Stimulated activated naive CD8-positive, alpha-beta T cell treated with anti-CD3 and anti-CD28 coated beads, Interleukin-15, Interleukin-2, amounts not matched to agents 100 ng/mL and 50 ng/mL, for 24 hours (primary cell): ENCODE measurements around the gene ST3GAL2.
"Not testable (repeated sequence)": the region's sequence is repeated elsewhere in the genome, so short reads cannot be mapped to it uniquely, and the experiment has no call there.

ENCODE experiments used
- H3K27ac Mint-ChIP-seq: one replicate; pipeline ENCODE4 v1.8.0; 2021; ENCODE audit warnings: mild to moderate bottlenecking, mixed read lengths
- H3K27me3 Mint-ChIP-seq: one replicate; pipeline ENCODE4 v1.8.0; 2021; ENCODE audit warnings: mixed read lengths
- H3K36me3 Mint-ChIP-seq: one replicate; pipeline ENCODE4 v1.8.0; 2021; ENCODE audit warnings: low read depth, mixed read lengths
- H3K4me1 Mint-ChIP-seq: one replicate; pipeline ENCODE4 v1.8.0; 2021; ENCODE audit warnings: low read depth, mixed read lengths
- H3K4me3 Mint-ChIP-seq: one replicate; pipeline ENCODE4 v1.8.0; 2021; ENCODE audit warnings: mild to moderate bottlenecking, mixed read lengths
- H3K9me3 Mint-ChIP-seq: one replicate; pipeline ENCODE4 v1.8.0; 2021; ENCODE audit warnings: mixed read lengths

The ST3GAL2 gene

GRCh38 chr16:70378869-70379493 lies 59.9 kb downstream of the ST3GAL2 start:
- Mint-ChIP-seq H3K36me3 (peaks cover 30% of the 10 kb centered on the region), H3K27ac (peak overlapping the region; percentile 81), H3K9me3 (no peaks in the 10 kb centered on the region), H3K4me3 (peak overlapping the region; percentile 91), H3K4me1 (peaks cover 21% of the 10 kb centered on the region), H3K27me3 (no peaks in the 10 kb centered on the region)

DNA sequence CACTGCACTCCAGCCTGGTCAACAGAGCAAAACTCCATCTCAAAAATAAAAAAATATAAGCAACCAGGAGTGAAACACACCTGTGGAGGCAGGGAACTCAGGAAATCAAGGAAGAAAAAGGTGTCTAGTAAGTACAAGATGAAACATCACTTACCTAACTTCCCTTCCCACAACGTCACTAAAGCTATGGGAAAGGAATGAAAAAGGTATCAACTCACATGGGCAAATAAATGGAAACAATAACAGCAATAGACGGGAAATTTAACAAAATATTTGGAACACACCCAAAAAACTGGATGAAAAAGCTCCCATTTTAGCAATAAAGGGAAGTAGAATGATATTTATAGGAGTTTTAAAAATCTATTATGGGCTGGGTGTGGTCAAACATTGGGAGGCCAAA lies 61.1 kb downstream of the ST3GAL2 start:
- Mint-ChIP-seq H3K27me3 (no peaks in the 10 kb centered on the region), H3K9me3 (no peaks in the 10 kb centered on the region), H3K27ac (no peak overlapping the region), H3K4me1 (peaks cover 21% of the 10 kb centered on the region), H3K36me3 (peaks cover 34% of the 10 kb centered on the region), H3K4me3 (no peak overlapping the region)

DNA sequence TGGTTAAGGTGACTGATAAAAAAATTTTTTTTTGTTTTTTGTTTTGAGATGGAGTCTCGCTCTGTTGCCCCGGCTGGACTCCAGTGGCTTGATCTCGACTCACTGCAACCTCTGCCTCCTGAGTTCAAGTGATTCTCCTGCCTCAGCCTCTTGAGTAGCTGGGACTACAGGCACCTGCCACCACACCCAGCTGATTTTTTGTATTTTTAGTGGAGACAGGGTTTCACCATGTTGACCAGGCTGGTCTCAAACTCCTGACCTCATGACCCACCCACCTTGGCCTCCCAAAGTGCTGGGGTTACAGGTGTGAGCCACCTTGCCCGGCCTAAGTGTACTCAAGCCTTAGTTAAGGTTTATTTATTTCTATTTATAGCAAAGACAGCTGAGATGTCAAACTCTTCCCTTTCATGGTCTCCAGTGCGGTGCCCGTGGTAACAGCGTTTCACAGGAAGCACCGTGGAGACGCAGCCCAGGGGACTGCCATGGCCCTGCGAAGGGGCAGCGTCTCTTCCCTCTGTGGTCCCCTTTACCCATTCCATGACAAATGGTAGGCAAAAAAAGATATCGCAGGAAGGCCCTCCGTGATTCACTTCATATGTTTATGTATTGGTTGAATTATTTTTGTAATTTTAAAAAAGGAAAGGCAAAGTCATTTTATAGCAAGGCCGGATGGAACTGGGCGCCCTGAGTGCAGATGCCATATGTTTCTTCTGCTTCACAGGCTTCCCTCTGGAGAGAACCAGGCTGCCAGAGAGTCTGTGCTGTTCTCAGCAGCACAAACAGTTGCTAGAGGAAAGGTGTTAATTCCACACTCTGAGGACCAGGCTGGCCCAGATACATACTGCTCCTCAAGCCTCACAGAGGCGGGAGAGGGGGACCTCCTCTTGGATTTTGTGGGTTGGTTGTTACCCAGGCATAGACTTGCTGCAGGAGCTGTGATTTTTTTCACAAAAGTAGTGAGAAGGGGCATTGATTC lies 63.0 kb downstream of the ST3GAL2 start:
- Mint-ChIP-seq H3K27me3 (no peaks in the 10 kb centered on the region), H3K9me3 (no peaks in the 10 kb centered on the region), H3K4me1 (peaks cover 17% of the 10 kb centered on the region), H3K27ac (peak overlapping the region; percentile 47), H3K36me3 (peaks cover 48% of the 10 kb centered on the region), H3K4me3 (no peak overlapping the region)

DNA sequence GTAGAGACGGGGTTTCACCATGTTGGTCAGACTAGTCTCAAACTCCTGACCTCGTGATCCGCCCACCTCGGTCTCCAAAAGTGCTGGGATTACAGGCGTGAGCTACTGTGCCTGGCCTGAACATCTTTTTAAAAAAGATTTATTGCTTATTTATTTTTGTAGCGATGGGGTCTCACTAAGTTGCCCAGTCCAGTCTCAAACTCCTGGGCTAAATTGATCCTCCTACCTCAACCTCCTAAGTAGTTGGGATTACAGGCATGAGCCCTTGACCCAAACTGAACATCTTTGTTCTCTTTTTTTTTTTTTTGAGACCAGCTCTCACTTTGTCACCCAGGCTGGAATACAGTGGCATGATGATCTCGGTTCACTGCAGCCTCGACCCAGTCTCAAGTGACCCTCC lies 64.7 kb downstream of the ST3GAL2 start:
- H3K36me3 Mint-ChIP-seq, result peaks cover 60% of the 10 kb centered on the region
- no peaks in the 10 kb centered on the region for H3K9me3 Mint-ChIP-seq
- no peak overlapping the region for H3K27ac Mint-ChIP-seq
- H3K4me3 Mint-ChIP-seq, result no peak overlapping the region
- H3K4me1 Mint-ChIP-seq, result peaks cover 8% of the 10 kb centered on the region
- no peaks in the 10 kb centered on the region for H3K27me3 Mint-ChIP-seq

- peaks cover 67% of the 10 kb centered on the region for H3K36me3 Mint-ChIP-seq
- no peak overlapping the region for H3K4me3 Mint-ChIP-seq
- no peaks in the 10 kb centered on the region for H3K9me3 Mint-ChIP-seq
- no peak overlapping the region for H3K27ac Mint-ChIP-seq
- H3K4me1 Mint-ChIP-seq, result peaks cover 5% of the 10 kb centered on the region
- H3K27me3 Mint-ChIP-seq, result no peaks in the 10 kb centered on the region
These were observed 65.8 kb downstream of the ST3GAL2 start for GRCh38 chr16:70372921-70373728.

DNA sequence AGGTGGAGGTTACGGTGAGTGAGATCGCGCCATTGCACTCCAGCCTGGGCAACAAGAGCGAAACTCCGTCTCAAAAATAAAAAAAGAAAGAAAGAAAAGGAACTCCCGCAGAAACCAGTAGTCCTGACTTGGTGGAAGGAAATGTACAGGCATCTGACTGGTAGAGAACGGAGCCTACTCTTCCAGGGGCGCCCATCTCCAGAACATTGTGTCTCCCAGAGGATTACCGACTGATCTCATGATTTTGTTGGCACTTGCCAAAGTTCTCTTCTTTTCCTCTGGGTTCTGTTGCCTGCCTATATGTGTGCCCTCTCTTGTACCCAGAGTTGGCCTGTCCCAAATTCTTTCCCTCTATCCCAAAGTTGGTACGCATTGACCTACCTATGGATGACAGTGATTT lies 68.0 kb downstream of the ST3GAL2 start:
- Mint-ChIP-seq H3K36me3 (peaks cover 73% of the 10 kb centered on the region), H3K27ac (no peak overlapping the region), H3K27me3 (no peaks in the 10 kb centered on the region), H3K9me3 (no peaks in the 10 kb centered on the region), H3K4me3 (no peak overlapping the region), H3K4me1 (no peaks in the 10 kb centered on the region)

GRCh38 chr16:70370145-70370544 lies 68.8 kb downstream of the ST3GAL2 start:
- not testable (repeated sequence) for H3K27ac Mint-ChIP-seq, H3K4me3 Mint-ChIP-seq, H3K27me3 Mint-ChIP-seq, H3K4me1 Mint-ChIP-seq, H3K9me3 Mint-ChIP-seq
- peaks cover 69% of the 10 kb centered on the region for H3K36me3 Mint-ChIP-seq

- H3K27ac Mint-ChIP-seq, result no peak overlapping the region
- H3K9me3 Mint-ChIP-seq, result no peaks in the 10 kb centered on the region
- H3K4me3 Mint-ChIP-seq, result no peak overlapping the region
- peaks cover 56% of the 10 kb centered on the region for H3K36me3 Mint-ChIP-seq
- H3K4me1 Mint-ChIP-seq, result no peaks in the 10 kb centered on the region
- H3K27me3 Mint-ChIP-seq, result no peaks in the 10 kb centered on the region
These were observed 74.5 kb downstream of the ST3GAL2 start for GRCh38 chr16:70364399-70364798.

- Mint-ChIP-seq H3K9me3 (no peaks in the 10 kb centered on the region), H3K27me3 (no peaks in the 10 kb centered on the region), H3K27ac (no peak overlapping the region), H3K36me3 (peaks cover 58% of the 10 kb centered on the region), H3K4me1 (no peaks in the 10 kb centered on the region), H3K4me3 (no peak overlapping the region)
These were observed 79.3 kb downstream of the ST3GAL2 start for GRCh38 chr16:70359552-70359951.

DNA sequence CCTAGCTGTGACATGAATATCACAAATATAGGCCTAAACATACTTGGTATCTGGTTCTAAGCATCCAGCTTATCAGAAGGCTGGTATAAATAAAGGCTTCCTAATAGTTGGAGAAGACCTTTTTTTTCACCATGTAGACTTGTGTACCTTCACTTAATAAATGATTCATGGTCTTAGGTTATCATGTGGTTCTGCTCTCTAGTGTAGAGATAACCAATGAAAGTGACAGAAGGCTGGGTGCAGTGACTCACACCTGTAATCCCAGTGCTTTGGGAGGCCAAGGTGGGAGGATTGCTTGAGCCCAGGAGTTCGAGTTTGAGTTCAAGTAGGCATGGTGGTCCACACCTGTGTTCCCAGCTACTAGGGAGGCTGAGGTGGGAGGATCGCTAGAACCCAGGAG lies 89.1 kb downstream of the ST3GAL2 start:
- H3K36me3 Mint-ChIP-seq, result peaks cover 34% of the 10 kb centered on the region
- H3K4me3 Mint-ChIP-seq, result no peak overlapping the region
- H3K4me1 Mint-ChIP-seq, result peaks cover 46% of the 10 kb centered on the region
- H3K27me3 Mint-ChIP-seq, result no peaks in the 10 kb centered on the region
- no peaks in the 10 kb centered on the region for H3K9me3 Mint-ChIP-seq
- peak overlapping the region; percentile 22 for H3K27ac Mint-ChIP-seq

GRCh38 chr16:70348991-70349390 lies 89.9 kb downstream of the ST3GAL2 start:
- H3K4me3 Mint-ChIP-seq, result no peak overlapping the region
- H3K27me3 Mint-ChIP-seq, result no peaks in the 10 kb centered on the region
- H3K9me3 Mint-ChIP-seq, result no peaks in the 10 kb centered on the region
- peaks cover 46% of the 10 kb centered on the region for H3K4me1 Mint-ChIP-seq
- H3K27ac Mint-ChIP-seq, result no peak overlapping the region
- H3K36me3 Mint-ChIP-seq, result peaks cover 30% of the 10 kb centered on the region

GRCh38 chr16:70345840-70346239 lies 93.1 kb downstream of the ST3GAL2 start:
- no peaks in the 10 kb centered on the region for H3K9me3 Mint-ChIP-seq
- peaks cover 42% of the 10 kb centered on the region for H3K4me1 Mint-ChIP-seq
- H3K27ac Mint-ChIP-seq, result peak overlapping the region; percentile 96
- peaks cover 23% of the 10 kb centered on the region for H3K36me3 Mint-ChIP-seq
- no peaks in the 10 kb centered on the region for H3K27me3 Mint-ChIP-seq
- peak overlapping the region; percentile 97 for H3K4me3 Mint-ChIP-seq

DNA sequence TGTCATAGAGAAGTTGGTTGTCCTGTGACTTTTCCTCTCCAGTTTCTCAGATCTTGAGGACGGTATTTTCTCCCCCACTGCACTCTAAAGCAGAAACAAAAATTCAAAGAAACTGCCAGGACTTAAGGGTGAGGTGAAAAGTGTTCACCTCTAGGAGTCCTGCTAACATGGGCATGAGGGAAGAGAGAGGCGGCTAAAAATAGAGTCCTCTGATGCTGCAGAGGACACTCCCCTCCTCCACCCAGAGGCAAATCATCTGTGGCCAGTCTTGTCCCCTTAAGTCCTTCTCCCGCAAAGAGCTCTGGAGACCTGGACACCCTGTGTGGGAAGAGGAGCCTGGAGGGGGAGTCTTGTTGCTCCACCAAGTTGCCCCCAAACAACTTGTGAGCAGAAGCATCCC lies 96.9 kb downstream of the ST3GAL2 start:
- H3K4me1 Mint-ChIP-seq, result peaks cover 12% of the 10 kb centered on the region
- no peaks in the 10 kb centered on the region for H3K9me3 Mint-ChIP-seq
- H3K27ac Mint-ChIP-seq, result no peak overlapping the region
- H3K27me3 Mint-ChIP-seq, result no peaks in the 10 kb centered on the region
- peaks cover 2% of the 10 kb centered on the region for H3K36me3 Mint-ChIP-seq
- no peak overlapping the region for H3K4me3 Mint-ChIP-seq

GRCh38 chr16:70341600-70341999 lies 97.3 kb downstream of the ST3GAL2 start:
- Mint-ChIP-seq H3K4me1 (peaks cover 12% of the 10 kb centered on the region), H3K9me3 (no peaks in the 10 kb centered on the region), H3K4me3 (no peak overlapping the region), H3K27me3 (no peaks in the 10 kb centered on the region), H3K36me3 (no peaks in the 10 kb centered on the region), H3K27ac (no peak overlapping the region)

- peaks cover 13% of the 10 kb centered on the region for H3K36me3 Mint-ChIP-seq
- no peaks in the 10 kb centered on the region for H3K9me3 Mint-ChIP-seq
- H3K4me3 Mint-ChIP-seq, result no peak overlapping the region
- no peaks in the 10 kb centered on the region for H3K27me3 Mint-ChIP-seq
- H3K27ac Mint-ChIP-seq, result no peak overlapping the region
- H3K4me1 Mint-ChIP-seq, result no peaks in the 10 kb centered on the region
These were observed 101.1 kb downstream of the ST3GAL2 start for GRCh38 chr16:70337814-70338213.
